Measurements from ENCODE around the gene GUSB.

The GUSB gene

DNA sequence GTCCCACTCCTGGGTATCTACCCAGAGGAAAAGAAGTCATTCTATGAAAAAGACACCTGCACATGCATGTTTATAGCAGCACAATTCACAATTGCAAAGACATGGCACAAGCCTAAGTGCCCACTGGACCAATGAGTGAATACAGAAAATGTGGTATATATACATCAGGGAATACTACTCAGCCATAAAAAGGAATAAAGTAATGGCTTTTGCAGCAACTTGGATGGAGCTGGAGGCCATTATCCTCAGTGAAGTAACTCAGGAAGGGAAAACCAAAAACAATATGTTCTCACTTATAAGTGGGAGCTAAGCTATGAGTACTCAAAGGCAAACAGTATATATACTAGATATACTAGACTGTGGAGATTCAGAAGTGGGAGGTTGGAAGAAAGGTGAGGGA lies 55.4 kb downstream of the GUSB start:
- DNase-seq, result no peak

DNA sequence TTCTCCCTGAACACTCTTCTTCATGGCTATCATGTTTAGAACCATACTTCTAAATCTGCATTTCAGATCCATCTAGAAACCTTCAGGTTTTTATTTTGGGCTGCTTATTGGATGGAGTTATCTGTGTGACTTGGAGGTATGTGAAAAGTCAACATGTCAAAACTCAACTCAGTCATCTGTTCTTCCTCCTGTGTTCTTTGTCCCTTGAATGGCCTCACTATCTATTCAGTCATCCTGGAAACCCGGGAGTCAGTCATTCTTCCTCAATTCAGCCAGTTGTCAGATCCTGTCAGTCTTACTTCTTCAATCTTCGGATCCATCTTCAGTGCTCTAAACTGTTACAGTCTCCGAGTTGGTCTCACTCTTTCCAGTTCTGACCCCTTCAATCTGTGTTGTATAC lies 57.0 kb downstream of the GUSB start:
- DNase-seq, result no peak

DNA sequence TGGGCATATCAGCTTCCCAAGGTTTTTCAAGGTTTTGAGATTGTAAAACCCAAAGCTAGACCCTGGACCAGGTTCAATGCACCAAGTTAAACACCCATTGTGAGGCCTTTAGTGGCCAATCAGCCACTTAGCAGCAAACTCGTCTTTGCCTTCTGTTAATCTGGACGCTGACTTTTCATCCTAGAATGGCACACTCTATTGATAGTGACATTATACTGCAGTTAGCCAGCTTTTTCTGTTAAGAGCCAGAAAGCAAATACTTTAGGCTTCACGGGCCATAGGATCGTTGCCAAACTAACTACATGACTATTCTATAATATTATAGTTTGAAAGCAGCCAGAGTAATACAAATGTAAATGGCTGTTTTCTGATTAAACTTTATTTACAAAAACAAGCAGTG lies 57.8 kb downstream of the GUSB start:
- no peak for DNase-seq

DNA sequence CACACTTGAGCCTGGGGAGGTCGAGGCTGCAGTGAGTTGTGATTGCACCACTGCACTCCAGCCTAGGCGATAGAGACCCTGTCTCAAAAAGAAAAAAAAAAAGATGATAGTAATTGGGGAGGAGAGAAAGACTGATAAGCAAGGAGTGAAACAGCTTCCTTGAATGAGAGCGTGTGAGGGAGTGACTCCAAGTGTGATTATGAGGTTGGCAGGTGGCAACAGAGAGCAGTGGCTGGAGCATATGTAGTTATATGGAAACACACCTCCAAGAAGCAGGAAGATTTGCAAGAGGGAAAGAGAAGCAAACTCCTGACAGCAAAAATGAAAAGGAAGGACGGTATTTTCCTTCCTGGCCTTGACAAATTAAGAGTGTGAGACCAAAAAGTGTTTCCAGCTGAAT lies 58.7 kb downstream of the GUSB start:
- no peak for DNase-seq

DNA sequence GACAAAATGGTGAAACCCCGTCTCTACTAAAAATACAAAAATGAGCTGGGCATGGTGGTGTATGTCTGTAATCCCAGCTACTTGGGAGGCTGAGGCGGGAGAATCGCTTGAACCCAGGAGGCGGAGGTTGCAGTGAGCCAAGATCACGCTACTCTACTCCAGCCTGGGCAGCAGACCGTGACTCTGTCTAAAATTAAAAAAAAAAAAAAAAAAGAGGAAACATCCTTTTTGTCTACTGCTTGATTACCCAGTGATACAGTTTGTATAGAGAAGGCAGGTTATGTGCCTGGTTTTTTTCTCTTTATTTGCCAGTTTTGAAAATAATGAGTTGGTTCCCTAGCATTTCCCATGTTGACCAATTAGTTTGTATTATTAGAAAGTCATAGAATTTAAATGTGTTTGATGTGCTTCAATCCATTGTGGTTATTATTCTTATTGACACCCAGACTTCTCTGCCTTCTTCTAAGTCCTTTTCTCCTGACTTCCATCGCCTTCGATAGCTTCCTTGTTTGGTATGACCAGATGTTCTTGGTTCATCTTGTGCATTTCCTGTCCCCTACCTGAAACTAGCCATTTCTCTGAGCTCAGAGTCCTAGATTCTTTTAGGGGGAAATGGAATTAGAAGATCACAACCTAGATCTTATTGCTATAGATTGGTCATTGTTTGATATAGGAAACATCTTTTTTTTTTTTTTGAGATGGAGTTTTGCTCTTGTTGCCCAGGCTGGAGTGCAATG lies 65.9 kb downstream of the GUSB start:
- no peak for DNase-seq

DNA sequence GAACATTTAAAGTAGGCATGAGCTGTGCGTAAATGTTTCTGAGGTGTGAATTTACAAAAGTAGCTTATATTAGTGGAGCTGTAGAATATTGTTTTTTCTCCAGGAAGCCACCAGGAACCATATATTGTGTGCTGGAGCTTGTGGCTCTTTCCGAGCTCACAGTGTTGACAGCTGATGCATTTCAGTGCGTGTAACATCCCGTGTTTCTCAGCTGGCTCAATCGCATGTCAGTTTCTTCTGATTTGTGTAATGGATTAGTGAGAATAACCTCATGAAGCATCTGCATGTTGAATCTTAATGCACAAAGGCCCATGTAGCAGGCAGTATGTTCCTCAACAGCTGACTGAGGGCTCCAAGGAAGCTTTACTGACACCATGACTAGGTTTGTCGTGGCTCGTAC lies 69.8 kb downstream of the GUSB start:
- no peak for DNase-seq
